C4-2B (cell line): ENCODE results near the gene HLCS.

Source experiments
- ZFX ChIP-seq: fragments of 450-650 bp; IDR thresholded peaks from 2 replicates; pipeline ENCODE4 v1.6.1; 2017
- TF ChIP-seq, protein P1 (sequence below): fragments of 450-650 bp; conservative IDR thresholded peaks from 2 replicates; pipeline ENCODE4 v1.5.1; 2017; ENCODE audit warnings: mild to moderate bottlenecking

DNA sequence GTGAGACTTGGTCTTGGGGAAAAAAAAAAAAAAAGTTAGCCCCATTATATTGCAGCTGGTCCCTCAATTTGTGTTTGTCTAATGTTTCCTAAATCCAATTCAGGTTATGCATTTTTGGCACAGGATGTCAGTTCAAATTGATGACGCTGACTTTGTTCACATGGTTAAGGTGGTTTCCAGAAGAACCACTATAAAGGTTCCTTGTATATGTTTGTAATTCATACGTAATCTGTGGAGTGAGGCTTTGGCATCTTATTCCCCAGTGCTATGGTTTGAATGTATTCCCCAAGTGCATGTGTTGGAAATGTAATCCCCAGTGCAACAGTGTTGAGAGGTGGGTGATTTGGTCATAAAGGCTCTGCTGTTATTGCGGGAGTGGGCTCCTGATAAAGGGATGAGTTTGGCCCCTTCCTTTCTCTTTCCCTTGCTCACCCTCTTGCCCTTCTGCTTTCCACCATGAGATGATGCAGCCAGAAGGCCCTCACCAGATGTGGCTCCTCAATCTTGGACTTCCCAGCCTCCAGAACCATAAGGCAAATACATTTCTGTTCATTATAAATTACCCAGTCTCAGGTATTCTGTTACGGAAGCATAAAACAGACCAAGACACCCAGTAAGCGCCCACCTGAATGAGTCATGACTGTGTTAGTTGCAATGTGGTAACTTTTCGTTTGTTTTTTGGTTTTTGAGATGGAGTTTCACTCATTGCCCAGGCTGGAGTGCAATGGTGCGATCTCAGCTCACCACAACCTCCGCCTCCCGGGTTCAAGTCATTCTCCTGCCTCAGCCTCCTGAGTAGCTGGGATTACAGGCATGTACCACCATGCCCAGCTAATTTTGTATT lies 19.5 kb upstream of the HLCS start:
- TF ChIP-seq, protein P1, sequence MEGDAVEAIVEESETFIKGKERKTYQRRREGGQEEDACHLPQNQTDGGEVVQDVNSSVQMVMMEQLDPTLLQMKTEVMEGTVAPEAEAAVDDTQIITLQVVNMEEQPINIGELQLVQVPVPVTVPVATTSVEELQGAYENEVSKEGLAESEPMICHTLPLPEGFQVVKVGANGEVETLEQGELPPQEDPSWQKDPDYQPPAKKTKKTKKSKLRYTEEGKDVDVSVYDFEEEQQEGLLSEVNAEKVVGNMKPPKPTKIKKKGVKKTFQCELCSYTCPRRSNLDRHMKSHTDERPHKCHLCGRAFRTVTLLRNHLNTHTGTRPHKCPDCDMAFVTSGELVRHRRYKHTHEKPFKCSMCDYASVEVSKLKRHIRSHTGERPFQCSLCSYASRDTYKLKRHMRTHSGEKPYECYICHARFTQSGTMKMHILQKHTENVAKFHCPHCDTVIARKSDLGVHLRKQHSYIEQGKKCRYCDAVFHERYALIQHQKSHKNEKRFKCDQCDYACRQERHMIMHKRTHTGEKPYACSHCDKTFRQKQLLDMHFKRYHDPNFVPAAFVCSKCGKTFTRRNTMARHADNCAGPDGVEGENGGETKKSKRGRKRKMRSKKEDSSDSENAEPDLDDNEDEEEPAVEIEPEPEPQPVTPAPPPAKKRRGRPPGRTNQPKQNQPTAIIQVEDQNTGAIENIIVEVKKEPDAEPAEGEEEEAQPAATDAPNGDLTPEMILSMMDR = no peak
- no peak for TF ChIP-seq ZFX
